ENCODE data around the gene PBX3.

The PBX3 gene

GRCh38 chr9:125948887-125949596 lies 201.9 kb downstream of the PBX3 start:
- Histone ChIP-seq H3K9ac (ENCODE audit: low read length) (no peak overlapping the region), H3K4me3 (ENCODE audit: insufficient read depth, low read length, poor library complexity, severe bottlenecking) (no peak overlapping the region), H3K9me2 (replicated peaks; ENCODE audit: insufficient read depth, low read length) (no peaks in the 10 kb centered on the region), H2AFZ (ENCODE audit: low read depth, low read length, severe bottlenecking) (no peak overlapping the region), H3F3A (ENCODE audit: insufficient read depth) (no peaks in the 10 kb centered on the region), H3K4me2 (ENCODE audit: low read depth, low read length, poor library complexity, severe bottlenecking) (no peak overlapping the region), H4K20me1 (ENCODE audit: low read depth, low read length) (no peaks in the 10 kb centered on the region), H3K9me3 (ENCODE audit: insufficient read depth, low read length) (0 out of 2 replicates have a peak, but pooled peaks cover 8% of the 10 kb centered on the region), H3K27ac (ENCODE audit: low read depth, low read length) (no peak overlapping the region), H3K36me3 (ENCODE audit: low read length) (no peaks in the 10 kb centered on the region), H3K79me2 (ENCODE audit: insufficient read depth, low read length) (no peaks in the 10 kb centered on the region), H3K27me3 (ENCODE audit: low read length) (no peaks in the 10 kb centered on the region)
- TF ChIP-seq EZH2phosphoT487 (conservative IDR thresholded peaks at IDR 0.05; ENCODE audit: low read length): no peak
- TF ChIP-seq CTCF (IDR thresholded peaks at IDR 0.05; ENCODE audit: insufficient read depth, low read length, poor library complexity, severe bottlenecking): no peak

GRCh38 chr9:125949703-125950460 lies 202.7 kb downstream of the PBX3 start:
- H3K36me3 ChIP-seq (ENCODE audit: low read length): no peaks in the 10 kb centered on the region
- no peak overlapping the region for H2AFZ ChIP-seq (ENCODE audit: low read depth, low read length, severe bottlenecking)
- no peak overlapping the region for H3K4me3 ChIP-seq (ENCODE audit: insufficient read depth, low read length, poor library complexity, severe bottlenecking)
- 0 out of 2 replicates have a peak, but pooled peaks cover 8% of the 10 kb centered on the region for H3K9me3 ChIP-seq (ENCODE audit: insufficient read depth, low read length)
- H3K27me3 ChIP-seq (ENCODE audit: low read length): no peaks in the 10 kb centered on the region
- TF ChIP-seq EZH2phosphoT487 (conservative IDR thresholded peaks at IDR 0.05; ENCODE audit: low read length): no peak
- TF ChIP-seq CTCF (IDR thresholded peaks at IDR 0.05; ENCODE audit: insufficient read depth, low read length, poor library complexity, severe bottlenecking): no peak
- no peak overlapping the region for H3K4me2 ChIP-seq (ENCODE audit: low read depth, low read length, poor library complexity, severe bottlenecking)
- no peak overlapping the region for H3K9ac ChIP-seq (ENCODE audit: low read length)
- no peak overlapping the region for H3K27ac ChIP-seq (ENCODE audit: low read depth, low read length)
- no peaks in the 10 kb centered on the region for H4K20me1 ChIP-seq (ENCODE audit: low read depth, low read length)
- H3K9me2 ChIP-seq (replicated peaks; ENCODE audit: insufficient read depth, low read length): no peaks in the 10 kb centered on the region
- no peaks in the 10 kb centered on the region for H3F3A ChIP-seq (ENCODE audit: insufficient read depth)
- no peaks in the 10 kb centered on the region for H3K79me2 ChIP-seq (ENCODE audit: insufficient read depth, low read length)

- H3K9me3 ChIP-seq (ENCODE audit: insufficient read depth, low read length): 0 out of 2 replicates have a peak, but pooled peaks cover 6% of the 10 kb centered on the region
- no peak overlapping the region for H3K27ac ChIP-seq (ENCODE audit: low read depth, low read length)
- H3K9me2 ChIP-seq (replicated peaks; ENCODE audit: insufficient read depth, low read length): no peaks in the 10 kb centered on the region
Observed at GRCh38 chr9:125950880-125951471, 203.8 kb downstream of the PBX3 start.

More at GRCh38 chr9:125950880-125951471, 203.8 kb downstream of the PBX3 start:
- Histone ChIP-seq H3K4me2 (ENCODE audit: low read depth, low read length, poor library complexity, severe bottlenecking) (no peak overlapping the region), H3K36me3 (ENCODE audit: low read length) (no peaks in the 10 kb centered on the region), H3K79me2 (ENCODE audit: insufficient read depth, low read length) (no peaks in the 10 kb centered on the region), H2AFZ (ENCODE audit: low read depth, low read length, severe bottlenecking) (no peak overlapping the region), H4K20me1 (ENCODE audit: low read depth, low read length) (no peaks in the 10 kb centered on the region), H3F3A (ENCODE audit: insufficient read depth) (no peaks in the 10 kb centered on the region), H3K4me3 (ENCODE audit: insufficient read depth, low read length, poor library complexity, severe bottlenecking) (no peak overlapping the region), H3K9ac (ENCODE audit: low read length) (no peak overlapping the region), H3K27me3 (ENCODE audit: low read length) (no peaks in the 10 kb centered on the region)
- TF ChIP-seq EZH2phosphoT487 (conservative IDR thresholded peaks at IDR 0.05; ENCODE audit: low read length) (no peak), CTCF (IDR thresholded peaks at IDR 0.05; ENCODE audit: insufficient read depth, low read length, poor library complexity, severe bottlenecking) (no peak)
